ENCODE data around the gene RALGAPA2.

RALGAPA2 gene

GRCh38 chr20:20426655-20426907 is 285.9 kb downstream of the RALGAPA2 start:
- 84 to 100% methylated on average over 2 to 3 of the region's 4 CpGs for WGBS, 2 experiments (ENCODE audit: insufficient coverage in 2 of 2)
- Histone ChIP-seq H3K27ac (ENCODE audit: low read depth, low read length, severe bottlenecking) (no peak overlapping the region), H3K36me3 (ENCODE audit: control insufficient read depth, insufficient read depth, low read length) (no peaks in the 10 kb centered on the region), H3K4me1 (ENCODE audit: control insufficient read depth, insufficient read depth, low read length, poor library complexity, severe bottlenecking) (no peaks in the 10 kb centered on the region), H3K9me3 (ENCODE audit: control insufficient read depth, low read length) (no peaks in the 10 kb centered on the region), H3K4me3 (ENCODE audit: extremely low read depth, insufficient read depth, low read length, poor library complexity, severe bottlenecking) (no peak overlapping the region)

- no peak overlapping the region for H3K4me3 ChIP-seq (ENCODE audit: extremely low read depth, insufficient read depth, low read length, poor library complexity, severe bottlenecking)
- WGBS, 2 experiments (ENCODE audit: insufficient coverage in 2 of 2): 85 to 87% methylated on average over 4 of the region's 5 CpGs
- H3K4me1 ChIP-seq (ENCODE audit: control insufficient read depth, insufficient read depth, low read length, poor library complexity, severe bottlenecking): no peaks in the 10 kb centered on the region
- H3K27ac ChIP-seq (ENCODE audit: low read depth, low read length, severe bottlenecking): no peak overlapping the region
- H3K9me3 ChIP-seq (ENCODE audit: control insufficient read depth, low read length): no peaks in the 10 kb centered on the region
- no peaks in the 10 kb centered on the region for H3K36me3 ChIP-seq (ENCODE audit: control insufficient read depth, insufficient read depth, low read length)
Measured at GRCh38 chr20:20425823-20426654, 286.4 kb downstream of the RALGAPA2 start.

- no CpG with 5 or more reads among the region's 1 CpG for WGBS, 2 experiments (ENCODE audit: insufficient coverage in 2 of 2)
- no peaks in the 10 kb centered on the region for H3K9me3 ChIP-seq (ENCODE audit: control insufficient read depth, low read length)
Measured at GRCh38 chr20:20423117-20423516, 289.3 kb downstream of the RALGAPA2 start.

GRCh38 chr20:20417876-20418676 is 294.4 kb downstream of the RALGAPA2 start:
- H3K4me3 ChIP-seq (ENCODE audit: extremely low read depth, insufficient read depth, low read length, poor library complexity, severe bottlenecking): no peak overlapping the region
- peaks cover 3% of the 10 kb centered on the region for H3K4me1 ChIP-seq (ENCODE audit: control insufficient read depth, insufficient read depth, low read length, poor library complexity, severe bottlenecking)
- no peaks in the 10 kb centered on the region for H3K9me3 ChIP-seq (ENCODE audit: control insufficient read depth, low read length)
- WGBS, 2 experiments (ENCODE audit: insufficient coverage in 2 of 2): 88 to 91% methylated on average over 5 to 6 of the region's 8 CpGs
- no peak overlapping the region for H3K27ac ChIP-seq (ENCODE audit: low read depth, low read length, severe bottlenecking)
- H3K36me3 ChIP-seq (ENCODE audit: control insufficient read depth, insufficient read depth, low read length): no peaks in the 10 kb centered on the region

More at GRCh38 chr20:20423117-20423516, 289.3 kb downstream of the RALGAPA2 start:
- no peak overlapping the region for H3K27ac ChIP-seq (ENCODE audit: low read depth, low read length, severe bottlenecking)
- no peaks in the 10 kb centered on the region for H3K36me3 ChIP-seq (ENCODE audit: control insufficient read depth, insufficient read depth, low read length)
- H3K4me1 ChIP-seq (ENCODE audit: control insufficient read depth, insufficient read depth, low read length, poor library complexity, severe bottlenecking): no peaks in the 10 kb centered on the region
- H3K4me3 ChIP-seq (ENCODE audit: extremely low read depth, insufficient read depth, low read length, poor library complexity, severe bottlenecking): no peak overlapping the region

- WGBS, 2 experiments (ENCODE audit: insufficient coverage in 2 of 2): no CpG with 5 or more reads among the region's 1 CpG
- H3K4me1 ChIP-seq (ENCODE audit: control insufficient read depth, insufficient read depth, low read length, poor library complexity, severe bottlenecking): peaks cover 9% of the 10 kb centered on the region
Measured at GRCh38 chr20:20415321-20415720, 297.1 kb downstream of the RALGAPA2 start.

GRCh38 chr20:20414640-20415220 is 297.7 kb downstream of the RALGAPA2 start:
- Histone ChIP-seq H3K4me1 (ENCODE audit: control insufficient read depth, insufficient read depth, low read length, poor library complexity, severe bottlenecking) (peaks cover 9% of the 10 kb centered on the region), H3K36me3 (ENCODE audit: control insufficient read depth, insufficient read depth, low read length) (no peaks in the 10 kb centered on the region), H3K4me3 (ENCODE audit: extremely low read depth, insufficient read depth, low read length, poor library complexity, severe bottlenecking) (no peak overlapping the region), H3K9me3 (ENCODE audit: control insufficient read depth, low read length) (no peaks in the 10 kb centered on the region), H3K27ac (ENCODE audit: low read depth, low read length, severe bottlenecking) (no peak overlapping the region)
- 75 to 91% methylated on average over 2 to 4 of the region's 5 CpGs for WGBS, 2 experiments (ENCODE audit: insufficient coverage in 2 of 2)

More at GRCh38 chr20:20415321-20415720, 297.1 kb downstream of the RALGAPA2 start:
- no peaks in the 10 kb centered on the region for H3K36me3 ChIP-seq (ENCODE audit: control insufficient read depth, insufficient read depth, low read length)
- no peak overlapping the region for H3K4me3 ChIP-seq (ENCODE audit: extremely low read depth, insufficient read depth, low read length, poor library complexity, severe bottlenecking)
- H3K9me3 ChIP-seq (ENCODE audit: control insufficient read depth, low read length): no peaks in the 10 kb centered on the region
- no peak overlapping the region for H3K27ac ChIP-seq (ENCODE audit: low read depth, low read length, severe bottlenecking)

- Histone ChIP-seq H3K4me3 (ENCODE audit: extremely low read depth, insufficient read depth, low read length, poor library complexity, severe bottlenecking) (no peak overlapping the region), H3K9me3 (ENCODE audit: control insufficient read depth, low read length) (no peaks in the 10 kb centered on the region), H3K4me1 (ENCODE audit: control insufficient read depth, insufficient read depth, low read length, poor library complexity, severe bottlenecking) (peaks cover 9% of the 10 kb centered on the region), H3K27ac (ENCODE audit: low read depth, low read length, severe bottlenecking) (no peak overlapping the region), H3K36me3 (ENCODE audit: control insufficient read depth, insufficient read depth, low read length) (no peaks in the 10 kb centered on the region)
- 65 to 66% methylated on average over 18 to 19 of the region's 21 CpGs for WGBS, 2 experiments (ENCODE audit: insufficient coverage in 2 of 2)
Measured at GRCh38 chr20:20413810-20414281, 298.6 kb downstream of the RALGAPA2 start.

GRCh38 chr20:20412750-20413149 is 299.7 kb downstream of the RALGAPA2 start:
- Histone ChIP-seq H3K4me1 (ENCODE audit: control insufficient read depth, insufficient read depth, low read length, poor library complexity, severe bottlenecking) (peaks cover 12% of the 10 kb centered on the region), H3K9me3 (ENCODE audit: control insufficient read depth, low read length) (no peaks in the 10 kb centered on the region), H3K4me3 (ENCODE audit: extremely low read depth, insufficient read depth, low read length, poor library complexity, severe bottlenecking) (no peak overlapping the region), H3K36me3 (ENCODE audit: control insufficient read depth, insufficient read depth, low read length) (no peaks in the 10 kb centered on the region), H3K27ac (ENCODE audit: low read depth, low read length, severe bottlenecking) (no peak overlapping the region)
- WGBS, 2 experiments (ENCODE audit: insufficient coverage in 2 of 2): 56 to 65% methylated on average over 8 of the region's 9 CpGs

- H3K4me3 ChIP-seq (ENCODE audit: extremely low read depth, insufficient read depth, low read length, poor library complexity, severe bottlenecking): no peak overlapping the region
- no peaks in the 10 kb centered on the region for H3K9me3 ChIP-seq (ENCODE audit: control insufficient read depth, low read length)
- WGBS, 2 experiments (ENCODE audit: insufficient coverage in 2 of 2): 83 to 87% methylated on average over 10 to 15 of the region's 17 CpGs
- no peaks in the 10 kb centered on the region for H3K36me3 ChIP-seq (ENCODE audit: control insufficient read depth, insufficient read depth, low read length)
- H3K4me1 ChIP-seq (ENCODE audit: control insufficient read depth, insufficient read depth, low read length, poor library complexity, severe bottlenecking): peaks cover 12% of the 10 kb centered on the region
- H3K27ac ChIP-seq (ENCODE audit: low read depth, low read length, severe bottlenecking): no peak overlapping the region
Measured at GRCh38 chr20:20411836-20412235, 300.6 kb downstream of the RALGAPA2 start.

GRCh38 chr20:20411402-20411801 is 301.0 kb downstream of the RALGAPA2 start:
- peaks cover 12% of the 10 kb centered on the region for H3K4me1 ChIP-seq (ENCODE audit: control insufficient read depth, insufficient read depth, low read length, poor library complexity, severe bottlenecking)
- 71 to 74% methylated on average over 9 to 11 of the region's 12 CpGs for WGBS, 2 experiments (ENCODE audit: insufficient coverage in 2 of 2)
- no peaks in the 10 kb centered on the region for H3K9me3 ChIP-seq (ENCODE audit: control insufficient read depth, low read length)
- no peak overlapping the region for H3K27ac ChIP-seq (ENCODE audit: low read depth, low read length, severe bottlenecking)
- no peaks in the 10 kb centered on the region for H3K36me3 ChIP-seq (ENCODE audit: control insufficient read depth, insufficient read depth, low read length)
- H3K4me3 ChIP-seq (ENCODE audit: extremely low read depth, insufficient read depth, low read length, poor library complexity, severe bottlenecking): no peak overlapping the region

Data from mesodermal cell (in vitro differentiated cells).